Measurements from ENCODE around the gene DBET.
"Not testable (repeated sequence)": the region's sequence is repeated elsewhere in the genome, so short reads cannot be mapped to it uniquely, and the experiment has no call there.

The DBET gene

DNA sequence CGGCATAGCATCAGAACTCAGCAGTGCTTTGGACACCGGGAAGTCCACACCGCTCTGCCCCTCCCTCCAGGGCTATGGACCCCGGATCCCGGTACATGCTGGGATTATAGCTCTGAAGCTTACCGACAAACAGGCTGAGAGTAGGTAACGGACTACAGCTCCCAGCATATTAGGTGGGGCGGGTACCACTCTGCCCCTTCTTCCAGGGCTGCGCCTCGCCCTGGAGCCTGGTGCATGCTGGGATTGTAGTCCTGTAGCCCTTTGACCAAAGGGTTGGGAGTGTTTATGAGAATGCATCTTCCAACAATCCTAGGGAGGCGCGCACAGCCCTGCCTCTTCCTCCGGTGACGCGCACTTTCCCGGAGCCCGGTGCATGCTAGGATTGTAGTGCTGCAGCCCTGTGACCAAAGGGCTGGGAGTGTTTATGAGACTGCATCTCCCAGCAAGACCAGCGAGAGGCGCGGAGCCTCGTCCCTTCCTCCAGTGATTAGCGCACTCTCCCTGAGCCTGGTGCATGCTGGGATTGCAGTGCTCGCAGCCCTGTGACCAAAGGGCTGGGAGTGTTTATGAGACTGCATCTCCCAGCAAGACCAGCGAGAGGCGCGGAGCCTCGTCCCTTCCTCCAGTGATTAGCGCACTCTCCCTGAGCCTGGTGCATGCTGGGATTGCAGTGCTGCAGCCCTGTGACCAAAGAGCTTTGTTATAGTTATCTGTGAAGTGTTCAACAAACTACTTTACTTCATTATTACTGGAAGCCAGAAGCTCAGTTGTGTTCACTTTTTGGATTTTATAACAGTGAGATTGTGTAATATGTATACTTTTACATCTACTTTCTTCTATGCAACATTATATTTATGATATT, 14.7 kb upstream of the DBET start:
- DNase-seq (ENCODE audit: low spot score) = not testable (repeated sequence)

GRCh38 chr4:190058997-190059396, 5.3 kb upstream of the DBET start:
- DNase-seq (ENCODE audit: low spot score) = not testable (repeated sequence)

DNA sequence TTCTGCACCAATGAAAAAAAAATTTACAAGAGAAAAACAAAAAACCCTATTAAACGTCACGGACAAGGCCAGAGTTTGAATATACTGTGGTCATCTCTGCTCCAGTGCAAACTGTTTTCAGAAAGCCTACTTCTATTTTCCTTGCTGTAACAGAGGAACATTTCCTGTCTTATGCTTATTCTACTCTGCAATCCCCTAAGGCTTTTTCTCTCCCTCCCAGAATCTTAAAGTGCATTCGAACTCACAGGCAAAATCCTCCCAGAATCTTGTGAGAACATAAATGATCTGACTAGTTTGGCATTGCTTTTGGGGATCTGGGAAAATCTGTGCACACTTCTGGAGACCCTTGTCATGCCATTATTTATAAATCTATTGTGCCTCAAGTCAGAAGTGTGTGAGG, 503 bp downstream of the DBET start:
- not testable (repeated sequence) for DNase-seq (ENCODE audit: low spot score)

DNA sequence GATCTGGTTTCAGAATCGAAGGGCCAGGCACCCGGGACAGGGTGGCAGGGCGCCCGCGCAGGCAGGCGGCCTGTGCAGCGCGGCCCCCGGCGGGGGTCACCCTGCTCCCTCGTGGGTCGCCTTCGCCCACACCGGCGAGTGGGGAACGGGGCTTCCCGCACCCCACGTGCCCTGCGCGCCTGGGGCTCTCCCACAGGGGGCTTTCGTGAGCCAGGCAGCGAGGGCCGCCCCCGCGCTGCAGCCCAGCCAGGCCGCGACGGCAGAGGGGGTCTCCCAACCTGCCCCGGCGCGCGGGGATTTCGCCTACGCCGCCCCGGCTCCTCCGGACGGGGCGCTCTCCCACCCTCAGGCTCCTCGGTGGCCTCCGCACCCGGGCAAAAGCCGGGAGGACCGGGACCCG, 4.0 kb downstream of the DBET start:
- DNase-seq (ENCODE audit: low spot score) = not testable (repeated sequence)

- DNase-seq (ENCODE audit: low spot score) = not testable (repeated sequence)
Measured at GRCh38 chr4:190093052-190093451, 28.8 kb downstream of the DBET start.

DNA sequence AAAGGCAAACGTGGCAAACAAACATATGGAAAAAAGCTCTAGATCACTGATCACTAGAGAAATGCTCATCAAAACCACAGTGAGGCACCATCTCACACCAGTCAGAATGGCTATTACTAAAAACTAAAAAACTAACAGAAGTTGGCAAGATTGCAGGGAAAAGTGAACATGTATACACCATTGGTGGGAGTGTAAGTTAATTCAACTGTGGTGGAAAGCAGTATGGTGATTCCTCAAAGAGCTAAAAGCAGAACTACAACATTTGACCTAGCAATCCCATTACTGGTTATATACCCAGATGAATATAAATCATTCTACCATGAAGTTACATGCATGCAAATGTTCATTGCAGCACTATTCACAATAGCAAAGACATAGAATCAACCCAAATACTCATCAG, 29.7 kb downstream of the DBET start:
- not testable (repeated sequence) for DNase-seq (ENCODE audit: low spot score)

DNA sequence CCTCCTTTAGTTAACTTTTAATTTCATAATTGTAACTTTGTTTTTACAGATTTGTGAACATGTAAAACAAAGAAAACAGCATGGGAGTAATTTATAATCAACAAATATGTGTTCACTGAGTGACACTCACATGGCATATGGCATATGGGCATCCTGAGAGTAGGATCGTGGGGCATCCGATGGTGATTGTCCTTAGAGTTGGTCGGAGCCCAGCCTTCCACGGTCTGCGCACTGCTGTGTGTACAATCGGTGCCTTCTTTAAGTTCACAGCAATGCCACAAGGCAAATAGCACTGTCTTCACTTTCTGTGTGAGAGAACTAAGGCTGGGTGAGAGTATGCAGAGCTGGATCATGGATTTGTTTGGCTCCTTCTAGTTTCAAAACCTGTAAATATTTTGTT, 31.0 kb downstream of the DBET start:
- not testable (repeated sequence) for DNase-seq (ENCODE audit: low spot score)

DNA sequence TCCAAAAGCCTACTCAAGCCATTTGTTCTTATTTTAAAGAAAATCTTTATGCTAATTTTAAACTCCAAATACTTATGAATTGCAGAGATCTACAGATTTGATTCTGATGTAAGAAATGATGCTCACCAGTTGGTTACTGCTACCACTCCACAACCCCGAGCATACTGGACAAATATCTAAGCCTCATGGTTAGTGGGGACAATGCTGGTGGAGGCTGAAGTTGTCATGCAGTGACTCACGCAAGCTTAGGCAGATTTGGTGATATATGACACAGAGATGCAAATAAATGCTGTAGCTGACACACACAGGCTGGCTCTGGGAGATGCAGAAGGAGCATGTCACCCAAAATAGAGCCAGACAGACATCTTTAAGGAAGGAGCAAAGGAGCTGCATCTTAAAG, 35.3 kb downstream of the DBET start:
- DNase-seq (ENCODE audit: low spot score) = not testable (repeated sequence)

DNA sequence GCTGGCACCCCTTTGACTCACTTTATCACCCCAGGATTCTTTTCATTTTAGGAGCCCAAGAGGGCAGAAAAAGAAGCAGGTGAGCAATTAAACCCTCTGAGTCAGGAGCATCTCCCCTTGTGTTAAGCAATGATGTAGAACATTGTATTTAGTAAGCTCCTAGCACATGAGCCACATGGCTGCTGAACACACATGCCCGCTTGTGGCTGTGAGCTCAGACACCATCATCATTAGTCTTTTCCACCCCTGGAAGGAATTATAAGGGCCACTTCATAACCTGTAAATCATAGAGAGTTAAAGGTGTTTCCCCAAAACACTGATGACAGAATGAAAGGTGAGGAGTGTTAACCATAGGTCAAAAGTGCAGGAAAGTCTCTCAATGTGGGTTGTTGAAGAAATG, 37.2 kb downstream of the DBET start:
- DNase-seq (ENCODE audit: low spot score) = not testable (repeated sequence)

DNA sequence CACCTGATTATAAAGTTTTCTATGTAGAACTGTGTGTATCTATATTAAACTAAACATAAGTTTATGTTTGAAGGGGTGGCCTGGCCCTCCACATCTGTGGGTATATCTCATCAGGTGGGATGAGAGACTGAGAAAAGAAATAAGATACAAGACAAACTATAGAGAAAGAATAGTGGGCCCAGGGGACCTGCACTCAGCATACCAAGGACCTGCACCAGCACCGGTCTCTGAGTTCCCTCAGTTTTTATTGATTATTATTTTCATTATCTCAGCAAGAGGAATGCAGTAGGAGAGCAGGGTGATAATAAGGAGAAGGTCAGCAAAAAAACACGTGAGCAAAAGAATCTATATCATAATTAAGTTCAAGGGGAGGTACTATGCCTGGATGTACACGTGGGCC, 41.9 kb downstream of the DBET start:
- peak; percentile 1 for DNase-seq (ENCODE audit: low spot score)

DNA sequence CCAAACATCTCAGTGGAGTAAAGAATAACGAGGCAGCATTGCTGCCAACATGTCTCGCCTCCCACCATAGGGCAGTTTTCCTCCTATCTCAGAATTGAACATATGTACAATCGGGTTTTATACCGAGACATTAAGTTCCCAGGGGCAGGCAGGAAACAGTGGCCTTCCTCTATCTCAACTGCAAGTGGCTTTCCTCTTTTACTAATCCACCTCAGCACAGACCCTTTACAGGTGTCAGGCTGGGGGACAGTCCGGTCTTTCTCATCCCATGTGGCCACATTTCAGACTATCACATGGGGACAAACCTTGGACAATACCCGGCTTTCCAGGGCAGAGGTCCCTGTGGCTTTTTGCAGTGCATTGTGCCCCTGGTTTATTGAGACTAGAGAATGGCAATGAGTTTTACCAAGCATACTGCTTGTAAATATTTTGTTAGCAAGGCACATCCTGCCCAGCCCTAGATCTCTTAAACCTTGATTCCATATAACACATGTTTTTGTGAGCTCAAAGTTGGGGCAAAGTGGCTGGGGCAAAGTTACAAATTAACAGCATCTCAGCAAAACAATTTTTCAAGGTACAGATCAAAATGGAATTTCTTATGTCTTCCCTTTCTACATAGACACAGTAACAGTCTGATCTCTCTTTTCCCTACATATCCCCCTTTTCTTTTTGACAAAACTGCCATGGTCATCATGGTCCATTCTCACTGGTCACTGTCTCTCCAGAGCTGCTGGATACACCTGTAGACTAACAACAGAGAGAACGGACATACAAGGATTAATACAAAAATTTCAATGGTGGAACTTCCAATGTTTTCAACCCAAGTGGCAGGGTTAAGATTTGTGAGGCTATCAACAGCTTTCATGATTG, 42.5 kb downstream of the DBET start:
- DNase-seq (ENCODE audit: low spot score) = peak; percentile 2

GRCh38 chr4:190107766-190108485, 43.6 kb downstream of the DBET start:
- peak; percentile 5 for DNase-seq (ENCODE audit: low spot score)

DNA sequence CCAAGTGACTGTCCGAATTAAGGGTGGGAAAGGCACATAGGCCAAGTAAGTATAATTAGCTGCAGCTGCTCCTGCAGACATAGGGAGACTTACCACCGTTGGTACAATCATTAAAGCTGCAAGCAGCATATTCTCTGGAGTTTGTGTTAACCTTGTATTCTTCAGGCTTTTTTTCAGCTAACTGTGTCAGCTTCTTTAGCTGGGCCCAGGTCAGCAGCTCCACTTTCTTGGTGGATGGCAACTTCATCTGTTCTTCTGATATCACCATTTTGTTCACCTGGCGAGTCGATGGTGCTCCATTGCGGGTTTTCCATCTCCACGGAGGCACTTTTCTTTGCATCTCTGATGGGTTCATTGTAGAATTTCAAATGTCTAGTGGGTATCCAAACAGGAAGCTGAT, 44.5 kb downstream of the DBET start:
- not testable (repeated sequence) for DNase-seq (ENCODE audit: low spot score)

DNA sequence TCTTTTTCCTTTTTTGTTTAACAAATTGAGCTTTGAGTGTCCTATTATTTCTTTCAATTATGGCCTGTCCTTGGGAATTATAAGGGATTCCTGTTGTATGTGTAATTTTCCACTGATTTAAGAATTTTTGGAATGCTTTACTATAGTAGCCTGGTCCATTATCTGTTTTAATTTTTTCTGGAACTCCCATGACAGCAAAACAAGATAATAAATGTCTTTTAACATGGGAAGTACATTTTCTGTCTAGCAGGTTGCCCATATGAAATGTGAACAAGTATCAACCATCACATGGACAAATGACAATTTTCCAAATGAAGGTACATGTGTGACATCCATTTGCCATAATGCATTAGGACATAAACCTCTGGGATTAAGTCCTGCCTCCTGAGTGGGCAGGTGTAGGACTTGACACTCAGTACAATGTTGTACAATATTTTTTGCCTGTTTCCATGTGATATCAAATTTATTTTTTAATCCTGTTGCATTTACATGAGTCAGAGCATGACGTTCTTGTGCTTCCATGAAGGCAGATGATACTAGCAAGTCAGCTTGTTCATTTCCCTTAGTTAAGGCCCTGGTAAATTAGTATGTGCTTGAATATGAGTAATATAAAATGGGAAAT, 45.2 kb downstream of the DBET start:
- peak; percentile 5 for DNase-seq (ENCODE audit: low spot score)

- DNase-seq (ENCODE audit: low spot score) = peak; percentile 3
Measured at GRCh38 chr4:190110033-190110432, 45.7 kb downstream of the DBET start.

- DNase-seq (ENCODE audit: low spot score) = peak; percentile 6
Measured at GRCh38 chr4:190110570-190111295, 46.4 kb downstream of the DBET start.

GRCh38 chr4:190112879-190113278, 48.6 kb downstream of the DBET start:
- DNase-seq (ENCODE audit: low spot score) = not testable (repeated sequence)

DNA sequence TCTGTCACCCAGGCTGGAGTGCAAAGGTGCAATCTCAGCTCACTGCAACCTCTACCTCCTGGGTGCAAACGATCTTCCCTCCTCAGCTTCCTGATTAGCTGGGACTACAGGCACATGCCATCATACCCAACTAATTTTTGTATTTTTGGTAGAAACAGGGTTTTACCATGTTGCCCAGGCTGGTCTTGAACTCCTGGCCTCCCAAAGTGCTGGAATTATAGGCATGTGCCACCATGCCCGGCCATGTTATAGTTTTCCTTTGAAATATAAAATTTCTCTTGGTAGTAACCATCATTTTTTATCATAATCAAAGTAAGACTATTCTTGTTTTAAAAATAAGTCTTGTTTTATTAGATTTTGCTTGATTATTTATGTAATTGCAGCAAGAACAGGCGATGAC, 50.7 kb downstream of the DBET start:
- peak; percentile 0 for DNase-seq (ENCODE audit: low spot score)

Measured in hematopoietic multipotent progenitor cell treated with erythropoietin and hydrocortisone succinate and interleukin-3 and kit ligand, for 17 days (in vitro differentiated cells).